ENCODE measurements around the gene SPACA6. TPM values are rescaled to one million over a fixed set of nuclear protein-coding genes. Genes with fewer than 3 reads are reported as not detected.
A peak's percentile ranks its signal among the peaks of the same experiment; 100 is the strongest.

The SPACA6 gene
- total RNA-seq, 1 experiment from 2014 or later, result 18.9 TPM

DNA sequence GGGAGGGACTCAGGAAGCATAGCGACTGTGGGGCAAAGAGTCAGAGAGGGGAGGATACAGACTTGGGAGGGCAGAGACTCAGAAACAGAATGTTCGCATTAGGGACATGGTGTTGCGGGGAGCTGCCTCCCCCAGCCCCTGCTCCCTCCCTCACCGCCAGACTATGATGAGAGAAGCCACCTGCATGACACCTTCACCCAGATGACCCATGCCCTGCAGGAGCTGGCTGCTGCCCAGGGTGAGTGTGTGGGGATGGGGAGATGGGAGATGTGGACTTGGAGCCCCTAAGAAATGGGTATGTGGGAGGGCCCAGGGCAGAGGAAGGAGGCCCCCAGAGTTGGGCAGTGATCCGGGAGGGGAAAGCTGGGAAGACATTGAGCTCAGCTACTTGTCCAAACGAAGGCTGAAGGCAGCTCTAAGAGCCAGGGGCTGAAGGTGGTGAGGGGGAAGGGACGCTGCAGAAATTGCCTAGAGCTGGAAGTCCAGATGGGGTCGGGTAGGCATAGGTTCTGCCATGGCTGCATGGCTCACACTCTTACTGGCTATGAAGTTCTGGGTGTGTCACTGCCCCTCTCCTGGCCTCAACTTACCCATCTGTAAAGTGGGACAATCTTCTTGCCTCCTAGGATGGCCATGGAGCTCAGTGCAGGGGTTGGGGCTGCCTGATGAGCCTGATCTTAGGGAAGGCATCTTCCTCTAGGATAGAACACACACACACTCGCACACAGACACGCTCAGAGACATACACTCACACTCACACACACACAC is 1.4 kb downstream of the SPACA6 start:
- Histone ChIP-seq H2BK15ac (ENCODE audit: low read depth, low read length) (no peak overlapping the region), H2BK5ac (ENCODE audit: insufficient read length, low read length) (no peak overlapping the region), H3K14ac (ENCODE audit: insufficient read depth, low read length) (no peak overlapping the region), H3K18ac (ENCODE audit: insufficient read length, low read depth, low read length) (no peak overlapping the region), H3K27me3 (ENCODE audit: insufficient read depth, low read length) (no peaks in the 10 kb centered on the region), H3K79me1 (ENCODE audit: insufficient read depth, low read depth, low read length, poor library complexity, severe bottlenecking) (no peaks in the 10 kb centered on the region), H3K23me2 (ENCODE audit: insufficient read length, low read depth, low read length, poor library complexity, severe bottlenecking) (peaks cover 16% of the 10 kb centered on the region), H2AK5ac (ENCODE audit: insufficient read length, low read length) (no peak overlapping the region), H4K20me1 (ENCODE audit: control insufficient read depth, insufficient read depth, insufficient read length) (no peaks in the 10 kb centered on the region), H4K91ac (ENCODE audit: insufficient read length, low read depth, low read length) (no peak overlapping the region), H3K9me3 (ENCODE audit: control insufficient read depth, low read depth, low read length) (no peaks in the 10 kb centered on the region), H4K5ac (ENCODE audit: insufficient read length, low read depth, low read length) (no peak overlapping the region), H3K79me2 (ENCODE audit: insufficient read depth, low read length) (no peaks in the 10 kb centered on the region; the same call in 1 of the 2 replicates), H2AFZ (ENCODE audit: low read length) (no peak overlapping the region), H3K4me1 (ENCODE audit: insufficient read depth, low read length) (no peaks in the 10 kb centered on the region), H2BK120ac (ENCODE audit: low read depth, low read length, poor library complexity, severe bottlenecking) (no peak overlapping the region), H3K9ac (ENCODE audit: extremely low read depth, insufficient read length, low read length) (no peak overlapping the region), H3K27ac (ENCODE audit: insufficient read length, low read depth, low read length) (no peak overlapping the region), H3T11ph (ENCODE audit: low read length) (no peak overlapping the region), H3K23ac (ENCODE audit: insufficient read length, low read depth, low read length) (no peak overlapping the region), H3K4me2 (ENCODE audit: insufficient read depth, insufficient read length, low read length) (no peak overlapping the region), H4K8ac (replicated peaks; ENCODE audit: insufficient read length, low read depth, low read length) (no peak overlapping the region), H3K4ac (ENCODE audit: low read depth, low read length) (no peak overlapping the region), H2BK12ac (ENCODE audit: insufficient read length, low read depth, low read length) (no peak overlapping the region), H2BK20ac (ENCODE audit: low read depth, low read length, poor library complexity, severe bottlenecking) (no peak overlapping the region), H3K56ac (ENCODE audit: insufficient read length, low read depth, low read length) (no peak overlapping the region)
- TF ChIP-seq, protein P1, sequence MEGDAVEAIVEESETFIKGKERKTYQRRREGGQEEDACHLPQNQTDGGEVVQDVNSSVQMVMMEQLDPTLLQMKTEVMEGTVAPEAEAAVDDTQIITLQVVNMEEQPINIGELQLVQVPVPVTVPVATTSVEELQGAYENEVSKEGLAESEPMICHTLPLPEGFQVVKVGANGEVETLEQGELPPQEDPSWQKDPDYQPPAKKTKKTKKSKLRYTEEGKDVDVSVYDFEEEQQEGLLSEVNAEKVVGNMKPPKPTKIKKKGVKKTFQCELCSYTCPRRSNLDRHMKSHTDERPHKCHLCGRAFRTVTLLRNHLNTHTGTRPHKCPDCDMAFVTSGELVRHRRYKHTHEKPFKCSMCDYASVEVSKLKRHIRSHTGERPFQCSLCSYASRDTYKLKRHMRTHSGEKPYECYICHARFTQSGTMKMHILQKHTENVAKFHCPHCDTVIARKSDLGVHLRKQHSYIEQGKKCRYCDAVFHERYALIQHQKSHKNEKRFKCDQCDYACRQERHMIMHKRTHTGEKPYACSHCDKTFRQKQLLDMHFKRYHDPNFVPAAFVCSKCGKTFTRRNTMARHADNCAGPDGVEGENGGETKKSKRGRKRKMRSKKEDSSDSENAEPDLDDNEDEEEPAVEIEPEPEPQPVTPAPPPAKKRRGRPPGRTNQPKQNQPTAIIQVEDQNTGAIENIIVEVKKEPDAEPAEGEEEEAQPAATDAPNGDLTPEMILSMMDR (conservative IDR thresholded peaks at IDR 0.05), result no peak
- Mint-ChIP-seq H3K4me3 (peak overlapping the region in 1 of 2 experiments; percentile 6; a peak in 2 of 5 replicates), H3K9me3 (no peaks in the 10 kb centered on the region; a peak in 1 of 5 replicates), H3K27ac (no peak overlapping the region; a peak in 2 of 7 replicates), H3K36me3 (ENCODE audit: insufficient read depth in 1 of 3, low read depth in 3 of 3) (peaks cover 7 to 66% (median 37%) of the 10 kb centered on the region in 3 experiments; a peak in 6 of 7 replicates), H3K4me1 (peaks cover 18 to 21% of the 10 kb centered on the region in 2 experiments), H3K27me3 (ENCODE audit: low read depth) (no peaks in the 10 kb centered on the region)
- DNase-seq, result no peak
- no CpG with 5 or more reads among the region's 10 CpGs for WGBS (ENCODE audit: extremely low coverage, insufficient read length, low lambda C conversion rate)
